Epithelial cell of esophagus (primary cell): ENCODE data around the gene ANKS1B.

Source experiments
- DNase-seq: peaks from one replicate; pipeline ENCODE4 v3.0.0; 2010; ENCODE audit warnings: low read depth
- H3K4me3 ChIP-seq: 2 replicates; pipeline ENCODE4 v1.5.1; 2011; ENCODE audit warnings: mild to moderate bottlenecking, low read length, control low read depth
- CTCF ChIP-seq: IDR thresholded peaks from 2 replicates; pipeline ENCODE4 v1.5.1; 2011; ENCODE audit warnings: low read depth, mild to moderate bottlenecking, low read length, control low read depth, inconsistent platforms; ENCODE audit not compliant: insufficient read depth; ENCODE audit errors: missing control alignments

Gene ANKS1B

GRCh38 chr12:98701166-98701565, 1283.6 kb downstream of the ANKS1B start:
- no peak for DNase-seq
- no peak for TF ChIP-seq CTCF
- no peak overlapping the region for H3K4me3 ChIP-seq

GRCh38 chr12:98699586-98699985, 1285.2 kb downstream of the ANKS1B start:
- TF ChIP-seq CTCF: no peak
- no peak overlapping the region for H3K4me3 ChIP-seq
- DNase-seq: no peak

- peak; percentile 63 for TF ChIP-seq CTCF
- peak; percentile 59 for DNase-seq
- no peak overlapping the region for H3K4me3 ChIP-seq
Measured at GRCh38 chr12:98698603-98699463, 1285.9 kb downstream of the ANKS1B start.

- H3K4me3 ChIP-seq: no peak overlapping the region
- no peak for DNase-seq
- no peak for TF ChIP-seq CTCF
Measured at GRCh38 chr12:98697209-98697608, 1287.5 kb downstream of the ANKS1B start.

GRCh38 chr12:98696036-98696646, 1288.6 kb downstream of the ANKS1B start:
- no peak for TF ChIP-seq CTCF
- no peak overlapping the region for H3K4me3 ChIP-seq
- no peak for DNase-seq

GRCh38 chr12:98691351-98691750, 1293.4 kb downstream of the ANKS1B start:
- no peak for DNase-seq
- no peak for TF ChIP-seq CTCF
- no peak overlapping the region for H3K4me3 ChIP-seq
